ENCODE results near the gene SUPT20H. TPM values are rescaled to one million over a fixed set of nuclear protein-coding genes. Genes with fewer than 3 reads are reported as not detected.

The SUPT20H gene
- total RNA-seq, 1 experiment from 2014 or later = 77.5 TPM

DNA sequence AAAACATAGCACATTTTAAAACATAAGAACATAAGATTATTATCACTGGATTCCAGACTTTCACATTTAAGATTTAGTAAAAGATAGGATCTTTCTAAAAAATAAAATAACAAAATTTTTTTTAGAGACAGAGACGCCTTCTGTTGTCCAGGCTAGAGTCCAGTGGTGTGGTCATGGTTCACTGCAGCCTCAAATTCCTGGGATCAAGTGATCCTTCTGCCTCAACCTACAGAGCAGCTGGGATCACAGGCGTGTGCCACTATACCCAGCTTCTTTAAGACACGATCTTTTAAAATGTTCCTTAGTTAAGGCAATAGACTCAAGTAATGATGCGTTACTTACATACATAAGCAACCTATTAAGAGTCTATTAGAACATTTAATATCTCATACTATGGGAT is 93.1 kb downstream of the SUPT20H start:
- Mint-ChIP-seq H3K4me3 (ENCODE audit: unreplicated experiment) (no peak overlapping the region), H3K27me3 (ENCODE audit: insufficient read depth, unreplicated experiment) (no peaks in the 10 kb centered on the region), H3K36me3 (ENCODE audit: insufficient read depth, unreplicated experiment) (peaks cover 51% of the 10 kb centered on the region), H3K9me3 (ENCODE audit: unreplicated experiment) (no peaks in the 10 kb centered on the region), H3K4me1 (ENCODE audit: low read depth, unreplicated experiment) (no peaks in the 10 kb centered on the region), H3K27ac (ENCODE audit: unreplicated experiment) (no peak overlapping the region)
- ChIA-PET POLR2A (no interaction called here), CTCF (no interaction called here)
- Histone ChIP-seq H3K4me3 (ENCODE audit: low read depth, low read length) (no peak overlapping the region), H3K27me3 (replicated peaks; ENCODE audit: control insufficient read depth, insufficient read depth, low read length) (no peaks in the 10 kb centered on the region), H3K9me3 (no peaks in the 10 kb centered on the region), H3K4me1 (no peaks in the 10 kb centered on the region), H3K36me3 (ENCODE audit: control insufficient read depth, insufficient read depth, low read length) (peaks cover 6% of the 10 kb centered on the region)
- intact Hi-C loops (cut with micrococcal nuclease; ENCODE audit: unreplicated experiment) = no loop called here
- TF ChIP-seq, protein P1, sequence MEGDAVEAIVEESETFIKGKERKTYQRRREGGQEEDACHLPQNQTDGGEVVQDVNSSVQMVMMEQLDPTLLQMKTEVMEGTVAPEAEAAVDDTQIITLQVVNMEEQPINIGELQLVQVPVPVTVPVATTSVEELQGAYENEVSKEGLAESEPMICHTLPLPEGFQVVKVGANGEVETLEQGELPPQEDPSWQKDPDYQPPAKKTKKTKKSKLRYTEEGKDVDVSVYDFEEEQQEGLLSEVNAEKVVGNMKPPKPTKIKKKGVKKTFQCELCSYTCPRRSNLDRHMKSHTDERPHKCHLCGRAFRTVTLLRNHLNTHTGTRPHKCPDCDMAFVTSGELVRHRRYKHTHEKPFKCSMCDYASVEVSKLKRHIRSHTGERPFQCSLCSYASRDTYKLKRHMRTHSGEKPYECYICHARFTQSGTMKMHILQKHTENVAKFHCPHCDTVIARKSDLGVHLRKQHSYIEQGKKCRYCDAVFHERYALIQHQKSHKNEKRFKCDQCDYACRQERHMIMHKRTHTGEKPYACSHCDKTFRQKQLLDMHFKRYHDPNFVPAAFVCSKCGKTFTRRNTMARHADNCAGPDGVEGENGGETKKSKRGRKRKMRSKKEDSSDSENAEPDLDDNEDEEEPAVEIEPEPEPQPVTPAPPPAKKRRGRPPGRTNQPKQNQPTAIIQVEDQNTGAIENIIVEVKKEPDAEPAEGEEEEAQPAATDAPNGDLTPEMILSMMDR (IDR thresholded peaks at IDR 0.05; ENCODE audit: insufficient read depth in 1 of 2, low read depth in 1 of 2, low read length in 1 of 2, severe bottlenecking in 1 of 2, unreplicated experiment in 1 of 2) = no peak
- no peak for DNase-seq
- BruUV-seq (replicated peaks) = no TSS peak

DNA sequence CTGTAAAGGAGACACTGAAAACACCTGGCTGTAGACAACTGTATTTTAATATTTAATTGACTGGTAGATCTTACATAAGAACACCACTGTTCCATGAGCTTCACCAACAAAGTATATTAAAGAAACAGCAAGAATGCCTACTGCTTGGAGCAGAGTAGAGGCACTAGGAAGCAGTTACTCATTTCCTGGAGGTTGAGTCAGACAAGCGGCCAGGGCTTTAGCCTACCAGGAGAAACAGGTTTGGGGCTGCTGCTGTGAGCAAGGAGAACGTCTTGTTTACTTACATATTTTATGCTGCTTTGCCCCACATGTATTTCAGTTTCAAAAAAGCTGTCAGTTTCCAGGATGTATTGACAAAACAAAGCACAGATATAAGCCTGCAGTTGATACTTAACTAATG is 93.7 kb downstream of the SUPT20H start:
- H3K36me3 ChIP-seq (ENCODE audit: control insufficient read depth, insufficient read depth, low read length) = peaks cover 5% of the 10 kb centered on the region
- H3K4me1 ChIP-seq = no peaks in the 10 kb centered on the region
- Mint-ChIP-seq H3K9me3 (ENCODE audit: unreplicated experiment) (no peaks in the 10 kb centered on the region), H3K27ac (ENCODE audit: unreplicated experiment) (no peak overlapping the region), H3K4me3 (ENCODE audit: unreplicated experiment) (no peak overlapping the region), H3K27me3 (ENCODE audit: insufficient read depth, unreplicated experiment) (no peaks in the 10 kb centered on the region), H3K36me3 (ENCODE audit: insufficient read depth, unreplicated experiment) (peaks cover 51% of the 10 kb centered on the region), H3K4me1 (ENCODE audit: low read depth, unreplicated experiment) (no peaks in the 10 kb centered on the region)
- ChIA-PET CTCF (no interaction called here), POLR2A (no interaction called here)
- TF ChIP-seq, protein P1 (IDR thresholded peaks at IDR 0.05; ENCODE audit: insufficient read depth in 1 of 2, low read depth in 1 of 2, low read length in 1 of 2, severe bottlenecking in 1 of 2, unreplicated experiment in 1 of 2) = no peak
- no peaks in the 10 kb centered on the region for H3K27me3 ChIP-seq (replicated peaks; ENCODE audit: control insufficient read depth, insufficient read depth, low read length)
- BruUV-seq (replicated peaks) = no TSS peak
- H3K4me3 ChIP-seq (ENCODE audit: low read depth, low read length) = no peak overlapping the region
- H3K9me3 ChIP-seq = no peaks in the 10 kb centered on the region
- intact Hi-C loops (cut with micrococcal nuclease; ENCODE audit: unreplicated experiment) = no loop called here
- no peak for DNase-seq

- Mint-ChIP-seq H3K27me3 (ENCODE audit: insufficient read depth, unreplicated experiment) (no peaks in the 10 kb centered on the region), H3K4me3 (ENCODE audit: unreplicated experiment) (no peak overlapping the region), H3K27ac (ENCODE audit: unreplicated experiment) (no peak overlapping the region), H3K36me3 (ENCODE audit: insufficient read depth, unreplicated experiment) (peaks cover 34% of the 10 kb centered on the region), H3K9me3 (ENCODE audit: unreplicated experiment) (no peaks in the 10 kb centered on the region), H3K4me1 (ENCODE audit: low read depth, unreplicated experiment) (no peaks in the 10 kb centered on the region)
- TF ChIP-seq, protein P1 (IDR thresholded peaks at IDR 0.05; ENCODE audit: insufficient read depth in 1 of 2, low read depth in 1 of 2, low read length in 1 of 2, severe bottlenecking in 1 of 2, unreplicated experiment in 1 of 2) = no peak
- no TSS peak for BruUV-seq (replicated peaks)
- CTCF ChIA-PET = no interaction called here
- no peak for DNase-seq
- intact Hi-C loops (cut with micrococcal nuclease; ENCODE audit: unreplicated experiment) = no loop called here
- Histone ChIP-seq H3K4me1 (no peaks in the 10 kb centered on the region), H3K36me3 (ENCODE audit: control insufficient read depth, insufficient read depth, low read length) (peaks cover 5% of the 10 kb centered on the region), H3K27me3 (replicated peaks; ENCODE audit: control insufficient read depth, insufficient read depth, low read length) (no peaks in the 10 kb centered on the region), H3K9me3 (no peaks in the 10 kb centered on the region), H3K4me3 (ENCODE audit: low read depth, low read length) (no peak overlapping the region)
- POLR2A ChIA-PET = no interaction called here
Observed at GRCh38 chr13:36959456-36960116, 99.9 kb downstream of the SUPT20H start.

Other genes starting within 250 kb of the SUPT20H start
- 8.7 and 11.5 TPM in 2 replicates for gene RFXAP, start 240.5 kb downstream of the SUPT20H start, total RNA-seq (2022)
- gene SMAD9, start 139.4 kb downstream of the SUPT20H start, total RNA-seq (2022) = 1.2 TPM in 2 replicates
- gene ALG5, start 60.3 kb downstream of the SUPT20H start, total RNA-seq (2022) = 62.0 and 66.8 TPM in 2 replicates
- 120 and 122 TPM in 2 replicates for gene EXOSC8, start 58.9 kb downstream of the SUPT20H start, total RNA-seq (2022)
- not detected in 2 replicates for gene CSNK1A1L, start 46.0 kb upstream of the SUPT20H start, total RNA-seq (2022)

All from Caco-2 (cell line).